Left renal pelvis (tissue), 4 donors: Measurements from ENCODE around the gene ESR2. TPM values are rescaled to one million over a fixed set of nuclear protein-coding genes. Genes with fewer than 3 reads are reported as not detected.
"Not testable (repeated sequence)": the region's sequence is repeated elsewhere in the genome, so short reads cannot be mapped to it uniquely, and the experiment has no call there.

Experiments used
- DNase-seq, 4 donors: peaks; one replicate each; pipeline ENCODE4 v3.0.0-alpha.2; 2013; ENCODE audit warnings: low read depth in 4 of 4, low spot score in 3 of 4
- polyA plus RNA-seq, 4 donors: library from polyadenylated mRNA; unstranded; fragments of 120-200 nt; gene quantifications; one replicate each; pipeline ENCODE4 v1.2.1, GENCODE V29; 2013; ENCODE audit not compliant: insufficient read length in 4 of 4

The ESR2 gene
- polyA plus RNA-seq, 4 donors = 0.55 to 1.4 (median 0.93) TPM

- no peak for DNase-seq
Observed at GRCh38 chr14:64227856-64228255, 66.3 kb downstream of the ESR2 start.

- no peak for DNase-seq
Observed at GRCh38 chr14:64225151-64225757, 68.9 kb downstream of the ESR2 start.

- no peak for DNase-seq
Observed at GRCh38 chr14:64221391-64222003, 72.7 kb downstream of the ESR2 start.

GRCh38 chr14:64220466-64220865 lies 73.7 kb downstream of the ESR2 start:
- no peak for DNase-seq

- no peak for DNase-seq
Observed at GRCh38 chr14:64220056-64220455, 74.1 kb downstream of the ESR2 start.

- no peak for DNase-seq
Observed at GRCh38 chr14:64218344-64219240, 75.6 kb downstream of the ESR2 start.

- no peak for DNase-seq
Observed at GRCh38 chr14:64217834-64218233, 76.3 kb downstream of the ESR2 start.

- no peak for DNase-seq
Observed at GRCh38 chr14:64217308-64217707, 76.9 kb downstream of the ESR2 start.

GRCh38 chr14:64215978-64216377 lies 78.2 kb downstream of the ESR2 start:
- no peak for DNase-seq

GRCh38 chr14:64215274-64215673 lies 78.9 kb downstream of the ESR2 start:
- no peak for DNase-seq

GRCh38 chr14:64213853-64214570 lies 80.2 kb downstream of the ESR2 start:
- no peak for DNase-seq

- DNase-seq = no peak
Observed at GRCh38 chr14:64213086-64213485, 81.1 kb downstream of the ESR2 start.

GRCh38 chr14:64212666-64213065 lies 81.5 kb downstream of the ESR2 start:
- DNase-seq = no peak

GRCh38 chr14:64210912-64211311 lies 83.3 kb downstream of the ESR2 start:
- not testable (repeated sequence) for DNase-seq

GRCh38 chr14:64210216-64210615 lies 84.0 kb downstream of the ESR2 start:
- DNase-seq = no peak

GRCh38 chr14:64209444-64210131 lies 84.6 kb downstream of the ESR2 start:
- DNase-seq = peak in 1 of 4 donors; percentile 29

GRCh38 chr14:64208981-64209380 lies 85.2 kb downstream of the ESR2 start:
- no peak for DNase-seq

- no peak for DNase-seq
Observed at GRCh38 chr14:64208261-64208660, 85.9 kb downstream of the ESR2 start.

- DNase-seq = no peak
Observed at GRCh38 chr14:64203366-64204006, 90.7 kb downstream of the ESR2 start.

GRCh38 chr14:64202716-64203115 lies 91.5 kb downstream of the ESR2 start:
- DNase-seq = no peak
